Stimulated activated CD4-positive, alpha-beta T cell treated with anti-CD3 and anti-CD28 coated beads, TNF-alpha, amount 100 ng/mL, for 24 hours (primary cell): Measurements from ENCODE around the gene ALK.

Experiments
- DNase-seq, 3 experiments: peaks; one replicate each; pipeline ENCODE4 v3.0.0-alpha.2; 2020; ENCODE audit warnings: low read depth in 3 of 3

ALK gene

DNA sequence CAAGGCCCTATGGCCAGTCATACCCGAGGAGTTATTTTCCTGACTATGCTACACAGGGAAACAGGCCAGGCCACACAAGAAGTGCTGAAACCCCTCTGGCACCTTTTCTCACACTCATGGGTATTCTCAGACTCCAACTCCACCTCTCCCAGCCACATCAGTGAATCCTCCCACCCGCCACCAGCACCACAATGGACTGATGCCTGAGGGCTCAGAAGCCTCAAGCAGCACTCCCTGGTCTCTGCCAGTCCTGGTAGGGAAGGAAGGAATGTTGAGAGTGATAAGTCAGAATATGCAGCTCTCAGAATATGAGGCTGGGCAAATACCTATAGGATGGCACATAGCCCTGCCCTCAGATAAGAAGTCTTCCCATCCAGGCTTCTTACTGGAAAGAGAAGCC is 391.1 kb downstream of the ALK start:
- no peak for DNase-seq

DNA sequence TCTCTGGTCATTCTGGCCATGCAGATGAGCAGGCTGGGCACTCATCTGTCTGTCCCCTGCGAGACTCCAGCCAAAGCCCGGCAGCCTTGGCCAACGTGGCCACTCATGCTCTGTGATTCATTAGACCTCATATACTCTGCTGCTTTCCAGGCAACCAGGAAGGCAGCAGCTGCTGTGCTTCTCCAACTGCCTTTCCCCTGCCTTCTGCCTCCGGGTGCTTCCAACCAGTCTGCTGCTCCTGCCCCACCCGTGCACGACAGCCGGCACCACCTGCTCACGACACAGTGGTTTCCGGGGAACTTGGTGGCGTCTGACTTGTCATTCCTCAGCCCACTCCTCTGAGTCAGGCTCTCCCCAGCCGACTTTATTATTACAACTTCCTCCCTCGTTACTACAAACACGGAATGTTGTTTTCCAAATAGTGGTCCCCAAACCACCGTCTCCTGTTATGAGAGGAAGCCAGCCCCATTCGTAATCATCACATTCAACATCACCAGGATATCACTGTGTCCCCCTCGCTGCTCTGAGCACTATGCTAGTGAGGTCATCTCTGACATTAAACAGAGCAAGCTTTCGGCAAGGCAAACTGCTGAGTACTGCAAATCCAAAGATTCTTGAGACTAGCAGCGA is 392.4 kb downstream of the ALK start:
- DNase-seq, result peak in 1 of 3 experiments; percentile 27

DNA sequence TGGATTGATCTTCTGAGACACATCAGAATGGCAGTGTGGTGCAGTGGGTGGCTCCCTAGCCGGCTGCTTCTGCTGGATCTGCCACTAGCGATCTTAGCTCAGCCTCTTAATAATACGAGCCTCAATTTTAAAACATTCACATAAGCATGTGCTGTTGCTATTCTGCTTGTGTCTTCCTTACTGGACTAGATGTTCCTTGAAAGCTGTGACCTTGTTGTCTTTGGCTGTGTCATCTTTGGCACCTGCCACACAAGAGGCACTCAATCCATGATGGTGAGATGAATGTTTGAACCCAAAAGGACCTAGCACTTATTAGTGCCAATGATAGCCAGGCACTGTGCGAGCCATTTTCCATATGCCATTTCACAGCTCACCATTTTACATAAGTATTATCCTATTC is 393.0 kb downstream of the ALK start:
- DNase-seq, result no peak

DNA sequence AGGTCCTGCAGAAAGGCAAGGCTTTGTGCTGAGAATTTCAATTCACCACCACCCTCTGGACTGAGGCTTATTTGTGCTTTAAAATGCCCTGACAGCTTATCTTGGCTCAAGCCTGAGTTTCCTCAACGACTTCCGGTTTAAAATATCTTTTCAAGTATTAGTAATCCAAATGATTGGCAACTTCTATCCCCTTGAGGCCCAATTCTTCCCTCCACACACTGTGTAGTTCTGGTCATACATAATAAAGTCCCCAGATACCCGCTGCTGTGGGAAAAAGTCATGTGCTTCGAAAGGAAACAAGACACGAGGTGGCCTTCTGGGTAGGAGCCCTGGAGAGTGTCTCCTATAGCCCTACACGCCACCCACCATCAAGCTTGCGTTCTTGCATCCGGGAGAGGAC is 393.4 kb downstream of the ALK start:
- no peak for DNase-seq

DNA sequence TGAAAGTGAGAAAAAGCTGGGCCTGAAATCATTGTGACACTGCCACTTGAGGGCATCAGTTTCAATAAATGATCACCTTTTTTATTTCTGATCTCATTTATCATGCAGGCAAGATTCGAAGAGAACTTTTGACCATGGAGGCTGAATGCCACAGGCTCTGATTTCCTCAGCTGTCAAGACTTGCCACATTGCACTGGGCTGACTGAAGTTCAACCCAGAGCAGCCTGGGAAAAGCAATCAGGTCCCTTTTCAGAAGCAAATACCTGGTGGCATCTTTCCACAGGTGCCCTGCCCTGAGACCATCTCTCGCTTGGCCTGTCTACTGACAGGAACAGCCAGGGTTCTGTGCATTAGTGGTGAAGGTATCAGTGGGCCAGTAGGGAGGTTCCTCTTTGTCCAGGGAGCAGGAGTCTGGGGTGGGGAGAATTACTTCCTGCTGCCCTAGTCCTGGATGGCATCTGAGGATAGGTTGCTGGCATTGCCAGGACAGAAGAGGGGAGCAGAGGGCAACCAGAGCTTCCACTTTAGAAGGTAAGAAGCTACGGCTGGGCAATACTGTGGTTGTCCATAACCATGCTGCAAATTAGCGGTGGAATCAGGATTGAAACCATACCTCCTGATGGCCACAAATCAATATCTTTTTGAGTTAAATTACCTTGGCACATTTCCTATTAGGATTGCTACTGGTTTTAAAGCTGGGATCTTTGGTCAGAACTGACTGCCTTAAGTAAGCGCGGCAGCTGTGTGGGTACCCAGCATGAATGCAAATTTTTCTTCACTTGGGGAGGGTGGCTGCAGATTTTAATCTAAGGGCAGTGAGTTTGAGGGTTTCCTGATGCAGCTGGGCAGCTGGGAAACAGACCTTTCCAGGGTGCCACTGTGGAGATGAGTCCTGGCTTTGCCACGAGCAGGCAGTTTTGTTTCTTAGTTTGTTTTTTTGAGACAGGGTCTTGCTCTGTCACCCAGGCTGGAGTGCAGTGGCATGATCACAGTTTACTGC is 394.5 kb downstream of the ALK start:
- DNase-seq, result no peak

DNA sequence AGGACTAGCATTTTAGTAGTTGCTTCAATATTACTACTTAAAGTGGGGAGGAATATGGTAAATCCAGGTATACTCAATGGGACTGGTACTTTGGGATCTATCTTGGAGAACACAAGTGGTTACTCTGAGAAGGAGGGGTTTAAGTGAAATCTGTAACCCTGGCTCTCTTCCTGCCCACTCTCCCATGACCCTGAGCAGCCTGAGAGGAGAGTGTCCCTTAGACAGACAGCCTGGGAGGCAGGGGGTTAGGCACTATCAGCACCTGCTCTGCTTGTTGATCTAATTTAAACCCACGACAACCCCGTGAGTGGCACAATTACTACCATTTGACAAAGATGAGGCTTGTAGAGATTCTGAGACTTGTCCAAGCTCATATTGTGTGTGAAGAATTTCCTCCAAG is 395.5 kb downstream of the ALK start:
- no peak for DNase-seq

DNA sequence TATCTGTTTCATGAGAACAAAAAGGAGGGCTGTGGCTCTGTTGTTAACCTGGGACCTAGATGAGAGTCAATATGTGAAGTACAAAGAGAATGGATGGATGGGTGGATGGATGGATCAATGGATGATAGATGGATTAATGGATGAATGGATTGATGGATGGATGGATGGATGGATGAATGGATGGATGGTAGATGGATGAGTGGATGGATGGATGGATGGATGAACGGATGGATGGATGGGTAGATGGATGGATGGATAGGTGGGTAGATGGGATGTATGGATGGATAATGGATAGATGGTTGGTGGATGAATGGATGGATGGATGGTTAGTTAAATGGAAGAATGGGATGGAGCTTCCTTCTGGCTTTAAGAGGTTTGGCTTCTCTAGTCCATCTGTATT is 396.7 kb downstream of the ALK start:
- DNase-seq, result no peak

DNA sequence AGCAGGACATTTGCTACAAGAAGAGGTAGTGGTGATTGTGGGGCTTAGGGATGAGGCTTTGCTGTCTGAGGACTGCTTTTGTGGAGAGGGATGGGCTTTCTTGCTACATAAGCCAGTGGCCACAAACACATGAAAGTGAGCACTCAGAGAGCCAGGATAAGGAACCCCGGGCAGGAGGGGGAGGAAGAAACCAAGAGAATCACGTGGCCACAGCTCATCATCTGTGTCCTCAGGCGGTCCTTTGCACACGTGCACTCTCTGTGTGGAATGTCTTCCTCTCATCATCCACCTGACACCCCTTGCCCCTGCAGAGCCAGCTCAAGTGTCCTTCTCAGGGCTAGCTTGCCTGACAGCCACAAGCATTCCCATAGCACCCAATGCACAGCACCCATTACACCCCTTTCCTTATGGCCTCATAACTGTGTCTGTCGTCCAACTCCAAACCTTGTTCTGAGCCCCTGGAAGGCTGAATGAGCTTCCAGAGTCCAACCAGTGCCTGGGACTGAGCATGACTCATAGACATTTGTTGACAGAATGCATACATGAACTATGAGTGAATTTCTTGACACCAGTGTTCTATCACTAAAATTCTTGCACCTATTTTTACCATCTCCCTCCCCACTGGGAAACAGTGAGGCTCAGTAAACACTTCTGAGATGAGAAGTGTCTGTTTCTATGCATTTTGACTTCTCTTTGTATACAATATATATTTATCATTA is 398.3 kb downstream of the ALK start:
- no peak for DNase-seq

DNA sequence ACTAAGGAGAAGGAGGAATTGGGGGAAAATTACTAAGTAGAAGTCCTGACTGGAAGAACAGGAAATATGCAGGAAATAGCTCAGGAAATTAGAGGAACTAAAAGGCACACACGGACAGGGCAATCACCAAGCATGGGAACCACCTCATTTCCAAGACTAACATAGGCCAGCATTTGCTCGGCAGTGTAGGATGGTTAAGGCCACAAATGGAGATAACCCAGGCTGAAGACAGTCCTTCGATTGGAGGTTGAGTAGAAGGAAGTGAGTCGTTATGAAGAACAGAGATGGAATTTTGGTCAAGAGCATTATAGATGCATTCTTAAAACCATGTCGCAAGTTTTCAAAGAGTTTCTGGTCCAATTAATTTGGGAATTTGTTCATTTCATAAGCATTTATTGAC is 401.4 kb downstream of the ALK start:
- DNase-seq, result no peak

DNA sequence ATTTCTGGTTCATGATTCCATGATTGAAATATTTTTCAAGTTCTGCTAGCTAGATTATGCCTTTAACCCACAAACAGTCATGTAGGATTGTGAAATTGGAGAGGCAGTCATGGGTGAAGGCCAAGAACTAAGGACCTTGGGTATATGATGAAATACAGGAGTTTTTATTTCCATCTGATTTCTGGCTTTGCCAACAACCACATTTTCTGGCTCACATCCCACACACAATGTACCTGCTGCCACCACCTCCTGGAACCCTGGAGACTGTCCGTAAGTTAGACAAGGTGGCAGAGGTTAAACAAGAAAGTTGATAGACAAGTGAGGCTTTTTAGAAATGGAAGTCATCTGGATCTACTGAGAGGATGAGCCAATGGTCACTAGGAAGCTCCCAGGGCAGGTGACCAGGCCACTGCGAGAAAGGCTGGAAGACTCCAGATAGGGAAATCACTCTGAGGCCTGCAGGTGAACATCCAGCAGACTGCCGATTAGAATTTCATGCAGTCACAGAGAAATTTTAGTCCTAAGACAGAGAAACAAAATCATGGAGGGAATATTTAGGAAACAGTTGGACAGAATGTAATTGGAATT is 402.0 kb downstream of the ALK start:
- DNase-seq, result no peak

DNA sequence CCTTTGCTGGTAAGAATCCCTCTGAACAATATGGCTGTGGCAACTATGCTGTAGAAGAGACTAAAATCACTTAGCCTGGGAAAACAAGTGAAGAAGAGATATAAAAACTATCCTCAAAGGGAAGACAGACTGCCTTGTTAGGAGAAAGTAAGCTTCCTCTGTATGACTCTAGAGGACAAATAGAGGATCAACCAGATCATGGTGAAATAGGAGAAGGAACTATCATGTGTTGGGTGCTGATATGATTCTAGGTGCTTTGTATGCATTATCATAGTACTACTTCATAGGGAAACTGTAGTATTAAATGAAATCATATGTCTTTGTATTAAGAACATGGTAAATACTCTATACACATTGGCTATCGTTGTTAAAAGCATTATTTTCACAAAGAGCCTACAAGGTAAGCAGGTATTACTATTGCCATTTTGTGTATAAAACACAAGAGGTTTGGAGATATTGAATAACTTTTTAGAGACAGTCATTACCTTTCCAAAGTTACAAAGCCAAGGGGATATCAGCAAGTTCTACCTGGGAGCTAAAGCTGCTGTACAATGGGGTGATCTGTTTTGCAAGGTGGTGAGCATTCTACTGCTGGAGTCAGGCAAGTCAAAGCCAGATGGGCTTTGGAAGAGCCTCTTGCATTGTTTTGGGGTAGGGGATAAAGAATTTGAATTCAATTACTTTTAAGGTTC is 402.6 kb downstream of the ALK start:
- no peak for DNase-seq

DNA sequence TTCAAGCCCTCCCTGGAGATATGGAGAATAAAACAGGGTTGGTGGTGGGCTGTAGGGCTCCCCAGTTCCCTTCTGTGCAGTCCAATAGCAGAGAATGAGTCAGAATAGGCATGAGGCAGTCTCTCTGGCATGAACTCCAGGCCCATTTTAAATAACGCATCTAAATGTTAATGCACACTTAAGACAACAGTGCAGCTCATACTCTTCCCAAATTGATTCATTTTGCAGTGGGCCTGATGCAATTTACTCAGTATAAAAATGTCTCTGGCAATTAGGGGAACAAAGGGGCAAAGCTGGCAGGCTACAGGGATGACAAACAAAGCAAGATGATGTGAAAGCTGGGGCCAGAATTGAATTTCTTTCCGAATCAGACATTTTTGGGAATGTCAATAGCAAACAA is 403.4 kb downstream of the ALK start:
- DNase-seq, result no peak

DNA sequence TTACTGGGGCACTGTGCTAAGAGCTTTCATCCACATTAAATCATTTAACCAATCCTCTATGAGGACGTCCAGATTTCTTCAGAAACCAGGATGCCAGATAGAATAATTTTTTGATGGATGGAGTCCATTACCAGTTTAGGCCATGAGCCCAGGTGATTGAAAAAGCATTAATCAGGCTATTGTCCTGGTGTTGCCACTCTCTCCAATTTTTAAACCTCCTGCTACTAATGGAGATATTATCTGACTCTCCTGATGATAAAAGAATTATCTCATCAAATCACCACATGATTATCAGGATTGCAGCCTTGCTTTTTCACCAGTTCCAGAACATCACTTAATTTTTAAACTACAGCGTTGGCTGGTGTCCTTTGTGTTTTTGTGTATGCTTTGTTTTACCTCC is 404.0 kb downstream of the ALK start:
- DNase-seq, result no peak

DNA sequence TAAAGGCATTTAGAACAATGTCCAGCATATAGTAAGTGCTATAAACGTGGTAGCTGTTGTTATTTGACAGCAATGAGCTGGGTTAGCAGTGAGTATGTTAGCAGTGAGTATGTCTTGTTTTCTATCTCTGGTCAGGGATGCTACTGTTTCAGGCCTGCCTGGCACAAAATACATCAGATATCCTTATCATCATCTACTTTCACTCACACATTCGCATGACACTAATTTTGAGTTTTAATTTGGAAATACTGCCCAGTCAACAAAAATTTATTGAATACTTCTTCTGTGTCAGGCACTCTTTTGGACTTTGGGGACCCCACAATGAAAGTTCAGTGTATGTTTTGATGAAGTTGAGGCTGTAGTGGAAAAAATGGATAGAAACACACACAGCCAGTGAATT is 404.6 kb downstream of the ALK start:
- no peak for DNase-seq

DNA sequence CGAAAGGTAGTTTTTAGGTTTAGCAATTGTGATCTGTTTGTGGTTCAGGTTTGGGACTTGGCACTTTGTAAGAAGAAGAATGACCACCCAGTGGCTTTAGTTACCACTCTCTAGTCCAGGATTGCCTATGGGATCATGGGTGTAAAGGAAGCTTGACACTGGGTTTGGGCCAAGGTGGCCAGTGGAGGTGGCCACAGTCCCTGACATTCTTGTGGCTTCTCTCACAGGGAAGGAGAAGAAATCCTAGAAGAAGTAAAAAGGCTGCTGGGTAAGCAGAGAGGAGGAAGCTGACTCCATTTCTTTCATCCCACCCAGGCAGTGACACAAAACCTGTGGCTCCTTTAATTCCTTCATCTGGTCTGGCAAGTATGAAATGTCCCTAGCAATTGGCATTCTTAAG is 411.5 kb downstream of the ALK start:
- no peak for DNase-seq

DNA sequence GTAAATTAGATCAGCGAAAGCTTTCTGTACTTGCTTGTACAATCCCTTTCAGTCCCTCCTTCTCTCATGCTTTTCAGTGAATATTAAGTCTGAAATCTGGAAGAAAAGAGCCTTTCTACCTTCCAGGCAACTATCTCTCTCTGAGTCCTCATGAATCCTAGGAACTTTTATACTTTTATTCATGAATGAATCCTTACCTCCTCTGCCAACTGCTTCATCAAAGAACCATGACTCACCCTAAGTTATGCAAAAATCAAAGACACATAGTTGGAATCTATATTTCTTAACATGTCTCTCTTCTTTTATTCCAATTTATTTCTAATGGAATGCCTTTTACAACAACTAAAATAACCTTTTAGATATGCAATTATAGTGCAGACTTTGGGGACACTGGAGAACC is 412.0 kb downstream of the ALK start:
- no peak for DNase-seq

DNA sequence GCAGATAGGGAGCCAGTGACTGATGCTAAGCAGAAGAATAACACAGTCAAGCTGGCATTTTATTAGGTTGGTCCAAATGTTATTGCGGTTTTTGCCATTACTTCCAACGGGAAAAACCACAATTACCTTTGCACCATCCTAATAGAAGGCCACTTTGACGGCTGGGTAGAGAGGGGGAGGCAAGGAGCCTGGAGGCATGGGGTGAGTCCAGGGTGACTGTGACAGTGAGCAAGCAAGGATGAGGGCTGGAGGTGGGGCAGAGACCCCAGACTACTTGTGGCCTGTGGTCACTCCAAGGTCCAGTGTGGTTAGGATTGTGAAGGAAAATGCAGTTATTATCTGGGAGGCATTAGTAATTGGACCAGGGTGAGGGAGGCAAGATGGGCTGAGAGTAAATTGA is 416.6 kb downstream of the ALK start:
- DNase-seq, result no peak

DNA sequence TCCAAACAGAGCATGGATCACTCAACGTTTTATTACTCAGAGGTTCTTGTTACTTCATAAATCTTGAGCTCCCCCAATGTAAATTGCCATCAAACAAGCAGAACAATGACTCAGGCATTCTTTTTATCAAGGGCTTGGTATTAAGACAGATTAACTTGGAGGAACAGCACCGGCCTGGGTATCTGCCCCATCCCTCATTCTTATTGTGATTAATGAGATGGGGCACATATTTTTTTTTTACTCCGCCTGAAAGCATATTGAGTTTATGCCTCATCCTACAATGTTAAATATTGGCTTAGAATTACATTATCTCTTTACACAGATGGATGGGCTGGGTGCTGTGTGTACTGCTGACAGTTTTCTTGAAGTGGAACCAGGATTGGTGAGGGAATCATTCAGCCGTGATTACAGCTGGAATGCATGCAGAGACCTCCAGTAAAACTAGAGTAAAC is 418.9 kb downstream of the ALK start:
- no peak for DNase-seq

DNA sequence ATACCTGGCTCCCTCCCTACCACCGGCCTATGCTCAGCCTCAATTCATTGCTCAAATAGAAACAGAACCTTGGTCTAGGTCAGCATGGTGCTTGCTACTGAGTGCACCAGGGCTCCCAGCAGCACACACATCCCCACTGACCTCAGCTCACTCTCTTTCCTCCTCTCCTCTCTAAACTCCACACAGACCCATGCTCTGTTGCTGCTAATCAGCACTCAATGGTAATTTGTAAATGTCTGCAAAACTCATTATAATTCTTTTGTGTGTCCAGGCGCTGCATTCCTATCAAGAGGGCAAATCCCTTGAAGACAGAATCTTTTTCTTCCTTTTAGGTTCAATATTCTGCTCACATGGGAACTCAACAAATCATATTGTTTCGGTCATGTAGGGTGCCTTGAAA is 424.0 kb downstream of the ALK start:
- DNase-seq, result no peak

DNA sequence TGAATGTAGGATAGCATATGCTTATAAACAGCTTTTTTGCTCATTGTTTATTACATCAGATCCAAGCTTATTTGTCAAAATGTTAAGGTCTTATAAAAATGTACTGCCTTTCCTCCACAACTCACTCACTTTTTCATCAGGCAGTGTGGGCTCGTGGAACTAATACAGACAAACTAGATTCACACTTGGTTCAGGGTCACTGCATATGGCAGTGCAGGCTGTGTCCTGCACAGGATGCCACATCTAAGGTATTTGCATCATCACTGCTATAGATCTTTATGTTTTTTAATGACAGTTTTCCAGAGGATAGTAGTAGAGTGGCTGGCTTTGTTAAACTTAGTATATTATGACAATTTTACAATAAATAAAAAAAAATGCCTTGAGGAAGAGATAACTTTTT is 425.2 kb downstream of the ALK start:
- DNase-seq, result no peak

DNA sequence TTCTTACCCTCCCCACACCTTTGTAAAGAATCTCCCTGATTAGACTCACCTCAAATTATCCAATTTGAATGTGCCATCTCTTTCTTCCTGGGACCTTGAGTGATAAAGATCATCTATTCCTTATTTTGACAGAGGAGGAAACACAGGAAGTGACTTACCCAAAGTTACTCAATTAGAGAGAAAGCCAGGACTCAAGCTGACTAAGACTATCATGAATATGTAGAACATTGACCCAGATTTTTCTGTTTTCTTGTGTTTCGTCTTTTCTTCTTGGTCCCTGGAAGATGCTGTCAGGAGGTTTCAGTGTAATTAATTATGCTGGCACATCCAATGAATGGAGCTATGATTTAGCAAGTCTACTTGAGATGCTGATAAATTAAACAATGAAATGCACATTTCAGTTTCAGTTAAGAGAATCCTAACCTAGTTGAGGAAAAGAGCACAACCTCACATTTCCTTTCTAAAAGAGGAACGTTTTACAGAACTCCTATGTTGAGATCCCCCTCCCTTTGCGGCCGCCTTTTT is 425.8 kb downstream of the ALK start:
- DNase-seq, result no peak
